HG02759 (cell line): ENCODE results near the gene TMEM114.

Source experiments
- ATAC-seq: cut with Tn5 transposase; IDR thresholded peaks from one replicate; pipeline ENCODE4 v1.9.1; 2021; ENCODE audit warnings: mild to moderate bottlenecking, moderate library complexity; ENCODE audit not compliant: unreplicated experiment

TMEM114 gene

GRCh38 chr16:8551388-8552332 is 38.7 kb downstream of the TMEM114 start:
- ATAC-seq, result no peak

GRCh38 chr16:8550728-8551387 is 39.5 kb downstream of the TMEM114 start:
- ATAC-seq, result no peak

- ATAC-seq, result no peak
These were observed 40.4 kb downstream of the TMEM114 start for GRCh38 chr16:8549843-8550412.

- ATAC-seq, result no peak
These were observed 42.1 kb downstream of the TMEM114 start for GRCh38 chr16:8548166-8548565.

DNA sequence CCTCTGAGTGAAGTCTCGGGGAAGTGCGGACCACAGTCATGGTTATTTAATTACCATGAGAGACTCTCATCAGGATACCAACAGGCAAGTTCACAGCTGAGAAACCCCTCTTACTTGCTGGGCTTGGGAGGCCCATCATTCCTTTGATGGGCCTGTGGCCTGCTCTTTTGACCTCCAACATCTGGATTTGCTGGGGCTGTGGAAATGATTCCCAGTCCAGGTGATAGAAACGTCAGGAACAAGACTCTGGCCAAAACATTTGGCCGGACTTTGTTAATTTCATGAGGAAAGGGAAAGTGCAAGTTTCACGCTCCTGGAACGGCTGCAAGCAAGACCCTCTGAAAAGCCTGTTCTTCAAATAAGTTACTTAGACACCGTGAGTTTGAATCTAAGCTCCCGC is 42.5 kb downstream of the TMEM114 start:
- no peak for ATAC-seq

DNA sequence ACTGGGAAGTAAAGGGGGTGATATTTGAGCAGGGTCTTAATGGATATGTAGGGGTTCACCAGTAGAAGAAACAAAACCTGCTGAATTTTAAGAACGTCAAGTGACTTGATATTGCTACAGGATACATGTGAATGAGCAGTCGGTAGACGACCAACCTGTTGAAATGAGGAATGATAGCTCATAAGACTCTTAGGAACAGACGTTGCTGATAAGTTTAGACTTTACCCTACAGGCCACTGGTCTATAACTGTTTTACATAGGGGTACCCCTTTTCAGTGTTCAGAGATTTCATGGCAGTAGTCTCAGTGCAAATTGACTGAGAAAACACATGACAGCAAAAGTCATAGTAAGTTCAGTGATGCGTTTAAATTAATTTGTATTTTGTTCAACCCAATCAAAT is 45.9 kb downstream of the TMEM114 start:
- no peak for ATAC-seq

DNA sequence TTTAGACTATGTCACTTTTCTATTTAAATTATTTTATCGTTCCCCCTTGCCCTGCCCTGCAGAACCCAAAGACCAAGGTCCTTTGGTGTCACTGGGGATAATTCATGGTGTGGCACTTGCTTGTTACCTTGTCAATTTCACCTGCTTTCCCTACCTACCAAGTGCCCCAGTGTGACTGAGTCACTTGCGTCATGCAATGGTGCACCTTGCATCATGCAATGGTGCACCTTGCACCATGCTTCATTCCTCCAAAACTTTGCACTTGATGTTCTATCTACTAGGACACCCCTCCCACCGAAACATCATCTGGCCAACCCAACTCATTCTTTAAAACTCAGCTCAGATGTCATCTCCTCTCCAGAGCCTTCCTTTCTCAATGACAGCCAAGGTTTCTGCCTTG is 47.1 kb downstream of the TMEM114 start:
- no peak for ATAC-seq

GRCh38 chr16:8542393-8542792 is 47.9 kb downstream of the TMEM114 start:
- no peak for ATAC-seq

GRCh38 chr16:8541868-8542267 is 48.4 kb downstream of the TMEM114 start:
- ATAC-seq, result no peak

- ATAC-seq, result no peak
These were observed 52.5 kb downstream of the TMEM114 start for GRCh38 chr16:8537691-8538342.

GRCh38 chr16:8533509-8533908 is 56.8 kb downstream of the TMEM114 start:
- ATAC-seq, result no peak

- no peak for ATAC-seq
These were observed 59.4 kb downstream of the TMEM114 start for GRCh38 chr16:8530752-8531384.

DNA sequence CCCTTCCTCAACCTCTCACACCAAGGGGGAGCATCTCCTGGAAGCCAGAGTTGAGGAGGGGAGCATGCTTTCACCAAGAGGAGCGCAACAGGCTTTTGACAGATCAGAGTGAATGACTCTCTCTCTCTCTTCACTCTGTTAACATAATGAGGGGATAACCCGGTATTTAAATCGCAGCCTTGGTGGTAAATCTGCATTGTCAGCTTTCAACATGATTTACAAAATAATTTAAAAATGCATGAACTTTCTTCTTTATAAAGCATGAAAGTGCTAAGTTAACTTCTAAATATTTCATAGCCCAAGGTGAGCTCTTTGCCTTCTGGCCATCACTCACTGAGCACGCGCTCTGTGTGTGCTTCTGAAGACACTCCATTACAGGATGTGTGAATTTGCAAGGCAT is 61.8 kb downstream of the TMEM114 start:
- no peak for ATAC-seq

- no peak for ATAC-seq
These were observed 66.4 kb downstream of the TMEM114 start for GRCh38 chr16:8523932-8524331.

DNA sequence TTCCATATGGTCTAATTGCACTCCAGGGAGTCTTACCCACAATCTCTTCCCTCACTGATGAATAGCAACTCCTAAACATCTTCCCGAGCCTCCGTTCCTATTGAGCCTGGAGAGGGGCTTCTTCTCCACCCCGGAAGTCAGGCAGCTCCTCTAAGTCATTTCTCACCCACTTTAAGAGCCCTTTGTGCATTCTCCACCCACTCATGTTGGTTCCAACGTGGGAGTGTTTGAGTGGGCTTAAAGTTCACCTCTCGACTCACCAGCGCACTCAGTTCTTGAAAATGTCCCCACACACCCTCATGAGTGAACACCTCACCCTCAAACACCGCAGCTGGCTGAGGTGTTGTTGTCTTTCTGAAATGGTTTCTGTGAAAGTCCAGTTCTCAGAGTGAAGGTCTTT is 67.6 kb downstream of the TMEM114 start:
- ATAC-seq, result no peak

GRCh38 chr16:8519643-8520042 is 70.7 kb downstream of the TMEM114 start:
- no peak for ATAC-seq
